Activated CD8-positive, alpha-beta memory T cell treated with anti-CD3 and anti-CD28 coated beads for 1 hour (primary cell): Measurements from ENCODE around the gene COA5.
A peak's percentile ranks its signal among the peaks of the same experiment; 100 is the strongest.

Experiments
- DNase-seq, 2 donors: peaks; one replicate each; pipeline ENCODE4 v3.0.0-alpha.2; 2020; ENCODE audit warnings: low read depth in 1 of 2; ENCODE audit errors: extremely low read depth in 1 of 2

COA5 gene

GRCh38 chr2:98572676-98573075, 35.6 kb downstream of the COA5 start:
- no peak for DNase-seq

GRCh38 chr2:98572211-98572610, 36.1 kb downstream of the COA5 start:
- DNase-seq: no peak

DNA sequence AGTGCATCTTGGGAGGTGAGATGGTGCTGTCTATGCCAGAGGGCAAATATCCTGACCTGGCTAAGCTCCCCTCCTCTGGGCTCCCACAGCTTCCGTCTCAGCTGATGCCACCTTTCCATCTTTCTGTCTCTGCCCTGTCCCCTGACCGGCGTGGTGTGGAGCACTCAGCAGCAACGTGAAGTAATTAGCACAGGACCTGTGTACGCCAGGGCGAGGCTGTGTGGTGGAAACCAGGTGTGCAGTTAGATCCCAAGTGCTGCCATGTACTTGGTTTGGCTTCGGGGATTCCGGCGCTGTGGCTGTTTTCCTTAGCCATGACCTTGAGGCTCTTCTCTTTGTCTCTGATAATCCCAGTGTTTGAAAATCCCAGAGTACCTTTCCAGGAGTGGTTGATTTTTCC, 36.5 kb downstream of the COA5 start:
- DNase-seq: no peak

DNA sequence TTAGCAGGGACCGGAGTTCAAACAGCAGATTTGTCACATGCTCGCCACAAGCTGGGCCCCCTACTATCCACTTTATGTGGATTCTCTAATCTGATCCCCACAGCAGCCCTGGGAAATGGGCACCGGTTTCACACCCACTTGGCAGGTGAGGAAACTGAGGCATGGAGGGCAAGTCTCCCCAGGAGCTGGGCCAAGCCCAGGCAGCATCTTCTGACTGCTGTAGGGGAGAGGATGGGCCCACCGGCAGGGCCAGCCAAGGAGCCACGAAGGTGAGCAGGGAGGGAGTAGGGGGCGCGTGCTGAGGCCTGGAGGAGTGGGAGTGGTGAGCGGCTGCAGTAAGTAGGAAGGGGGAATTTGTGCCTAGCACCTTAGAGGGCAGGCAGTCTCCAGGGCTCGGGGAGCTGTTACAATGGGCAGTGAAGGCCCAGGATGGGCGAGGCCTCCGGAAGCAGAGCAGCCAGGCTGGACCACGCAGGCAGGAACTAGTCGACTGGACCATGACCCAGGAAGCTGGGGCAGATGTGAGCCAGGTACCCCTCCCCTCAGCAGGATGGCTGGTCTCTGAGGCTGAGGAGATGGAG, 37.1 kb downstream of the COA5 start:
- DNase-seq: no peak

DNA sequence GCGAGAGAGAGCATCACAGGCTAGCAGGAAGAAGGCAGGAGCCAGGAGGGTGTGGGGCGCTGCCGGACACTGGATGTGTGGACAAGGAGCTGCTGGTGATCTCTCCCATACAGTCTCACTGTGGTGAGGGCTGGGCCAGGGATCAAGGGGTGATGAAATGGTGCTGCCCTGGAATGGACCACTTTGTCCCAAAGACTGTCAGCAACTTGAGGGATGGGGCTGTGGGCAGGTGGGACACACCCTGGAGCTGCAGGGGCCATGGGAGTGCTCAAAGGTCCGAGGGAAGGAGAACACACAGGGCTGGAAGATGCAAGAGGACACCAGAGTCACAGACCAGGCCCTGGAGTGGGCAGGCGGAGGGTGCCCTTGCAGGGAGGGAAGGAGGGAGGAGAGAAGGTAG, 38.0 kb downstream of the COA5 start:
- DNase-seq: no peak

- DNase-seq: no peak
Observed at GRCh38 chr2:98569915-98570314, 38.4 kb downstream of the COA5 start.

DNA sequence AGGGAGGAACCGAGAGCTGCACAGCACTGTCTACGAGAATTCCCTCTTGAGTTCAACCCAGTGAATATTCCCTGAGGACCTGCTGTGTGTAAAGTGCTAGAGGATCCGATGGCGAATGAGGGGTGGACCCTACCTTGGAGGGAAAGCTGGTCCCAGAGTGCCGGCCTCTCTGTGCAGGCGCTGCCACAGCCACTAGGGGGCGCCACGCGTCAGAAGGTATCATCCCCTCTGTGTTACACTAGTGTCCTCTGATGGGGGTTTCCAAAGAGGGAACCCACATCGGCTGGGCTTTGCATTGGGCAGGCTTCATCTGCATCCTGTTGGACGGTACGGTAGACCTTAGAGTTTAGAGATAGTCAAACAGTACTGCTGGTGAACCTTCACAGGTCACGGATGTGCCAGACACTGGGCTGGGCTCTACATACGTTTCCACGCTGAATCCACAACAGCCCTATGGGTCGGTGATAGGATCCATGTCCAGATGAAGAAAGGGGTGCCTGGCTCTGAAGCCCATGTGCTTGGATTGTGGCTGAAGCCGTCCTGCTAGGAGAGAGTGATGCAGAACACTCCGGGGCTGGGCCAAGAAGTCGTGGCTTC, 39.0 kb downstream of the COA5 start:
- DNase-seq: peak; percentile 50 to 69

GRCh38 chr2:98568161-98568956, 40.0 kb downstream of the COA5 start:
- no peak for DNase-seq

DNA sequence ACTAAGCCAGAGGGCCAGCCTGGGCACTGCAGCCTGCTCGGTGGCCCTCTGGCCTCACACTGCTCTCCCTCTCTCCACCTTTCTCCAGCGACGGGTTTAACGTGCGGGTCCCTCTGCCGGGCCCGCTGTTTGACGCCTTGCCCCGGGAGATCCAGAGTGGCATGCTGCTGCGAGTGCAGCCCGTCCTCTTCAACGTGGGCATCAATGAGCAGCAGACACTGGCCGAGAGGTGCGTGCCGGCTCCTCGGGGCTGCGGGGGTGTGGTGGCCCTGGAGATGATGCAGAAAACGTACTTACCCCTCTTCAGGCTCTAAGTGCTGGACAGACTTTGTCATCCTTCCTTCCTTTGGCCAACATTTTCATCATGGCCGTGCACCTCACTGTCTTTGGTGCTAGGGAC, 42.4 kb downstream of the COA5 start:
- DNase-seq: no peak

DNA sequence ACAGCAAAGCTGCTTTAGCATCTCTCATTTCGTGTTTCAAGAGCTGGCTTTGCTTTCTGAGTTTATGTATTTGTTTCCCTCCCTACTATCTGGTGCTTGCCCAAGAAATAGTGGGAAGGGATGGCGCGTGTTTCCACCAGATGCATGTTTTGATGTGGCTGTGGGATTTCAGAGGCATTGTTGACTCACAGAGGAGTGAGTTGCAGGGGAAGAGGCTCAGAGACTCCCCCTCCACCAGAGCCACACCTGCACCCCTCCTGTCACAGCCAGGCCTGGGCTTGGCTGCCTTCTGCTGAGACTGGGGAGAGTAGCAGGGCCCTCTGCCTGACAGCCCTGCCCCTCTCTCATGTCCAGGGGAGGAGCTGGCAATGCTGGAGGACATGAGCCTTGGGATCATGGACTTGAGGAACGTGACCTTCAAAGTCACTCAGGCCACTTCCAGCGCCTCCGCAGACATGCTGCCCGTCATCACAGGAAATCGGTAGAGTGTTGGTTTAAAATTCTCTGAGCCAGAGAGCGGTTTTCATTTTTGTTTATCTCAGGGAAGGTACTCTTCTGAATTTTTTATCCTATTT, 42.9 kb downstream of the COA5 start:
- DNase-seq: no peak

- DNase-seq: no peak
Observed at GRCh38 chr2:98564541-98565132, 43.7 kb downstream of the COA5 start.

DNA sequence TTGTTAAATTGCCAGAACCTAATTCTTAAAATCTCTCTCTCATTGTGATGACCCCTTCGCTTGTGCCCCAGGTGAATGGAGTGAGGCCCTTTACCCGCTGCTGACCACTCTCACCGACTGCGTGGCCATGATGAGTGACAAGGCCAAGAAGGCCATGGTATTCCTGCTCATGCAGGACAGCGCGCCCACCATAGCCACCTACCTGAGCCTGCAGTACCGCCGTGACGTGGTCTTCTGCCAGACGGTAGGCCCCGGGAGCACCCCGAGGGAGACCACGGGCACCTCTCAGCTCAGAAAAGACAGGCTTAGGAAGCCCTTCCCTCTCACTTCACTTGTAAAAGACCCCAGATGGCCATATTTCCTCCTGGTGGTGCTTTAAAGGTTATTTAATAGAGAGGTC, 44.9 kb downstream of the COA5 start:
- no peak for DNase-seq

DNA sequence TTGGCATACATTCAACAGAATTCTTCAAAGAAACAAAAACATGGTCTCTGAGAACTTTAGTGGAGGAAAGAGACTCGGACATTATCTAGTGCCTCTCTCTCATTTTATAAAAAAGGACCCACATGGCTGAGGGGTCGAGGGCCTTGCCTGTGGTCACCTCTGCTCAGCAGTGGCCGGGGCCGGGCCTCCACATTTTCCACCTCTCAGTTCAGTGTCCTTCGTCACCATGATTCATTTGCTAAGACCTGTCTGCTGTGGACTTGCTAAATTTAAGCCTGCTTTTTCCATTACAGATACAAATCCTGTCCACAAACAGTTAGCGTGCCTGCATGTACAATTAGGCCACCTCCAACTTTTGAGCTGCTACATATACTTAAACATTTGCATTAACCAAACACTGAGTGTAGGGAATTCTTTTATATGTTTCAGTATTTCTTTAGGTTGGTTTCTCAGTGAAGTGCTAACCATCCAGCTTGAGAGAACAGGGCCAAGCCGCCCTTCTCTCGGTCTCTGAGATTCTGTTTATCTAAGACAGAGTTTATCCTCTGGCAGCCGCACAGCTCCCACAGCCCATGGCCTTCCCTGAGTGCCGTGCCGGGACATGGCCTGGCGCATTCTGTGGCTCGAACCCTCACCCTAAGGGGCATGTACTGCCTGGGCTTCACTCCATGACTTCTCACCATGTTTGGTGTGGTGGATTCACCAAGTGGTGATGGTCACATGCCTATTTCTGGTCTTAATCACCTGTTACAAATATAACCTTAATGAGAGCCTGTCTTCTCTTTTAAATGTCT, 46.2 kb downstream of the COA5 start:
- no peak for DNase-seq

DNA sequence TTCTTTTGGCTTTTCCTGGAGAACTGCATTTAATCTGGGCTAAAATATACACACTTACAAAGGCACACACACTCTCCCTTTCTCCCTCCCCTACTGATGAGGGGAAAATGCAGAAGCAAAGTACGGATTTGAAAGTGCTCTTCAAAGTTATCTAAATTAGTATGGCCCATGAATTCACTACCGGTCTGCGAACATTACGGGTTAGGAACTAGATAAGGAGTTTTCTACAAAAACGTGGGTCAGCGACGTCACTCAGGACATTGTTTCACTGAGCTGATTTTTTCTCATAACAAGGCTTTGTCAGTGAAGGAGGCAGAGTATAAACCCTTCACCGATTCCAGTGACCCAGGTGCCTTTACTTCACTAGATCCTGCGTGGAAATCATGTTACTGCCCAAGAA, 47.3 kb downstream of the COA5 start:
- DNase-seq: no peak

DNA sequence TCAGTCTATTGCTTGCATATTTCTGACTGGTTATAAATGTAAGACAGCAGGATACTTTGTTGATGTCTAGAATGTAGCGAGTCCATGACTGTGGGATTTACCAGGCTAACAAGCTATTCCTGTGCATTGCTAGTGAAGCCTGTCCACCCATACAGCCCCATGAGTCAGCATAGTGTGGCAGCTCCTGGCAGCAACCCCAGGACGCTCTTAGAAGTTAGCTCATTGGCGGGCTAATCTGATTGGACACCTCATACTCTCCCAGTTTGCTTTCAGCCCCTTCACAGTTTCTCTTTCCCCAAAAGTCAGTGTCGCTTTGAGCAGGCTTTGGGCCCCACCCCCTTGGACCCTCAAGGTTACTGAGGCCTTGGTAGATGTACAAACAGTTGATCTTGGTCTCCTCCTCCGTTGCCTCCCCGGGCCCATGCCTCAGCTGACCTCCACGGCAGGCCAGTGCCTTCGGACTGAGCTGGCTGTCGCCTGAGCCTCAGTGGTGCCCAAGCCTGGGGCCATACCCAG, 48.0 kb downstream of the COA5 start:
- DNase-seq: no peak

DNA sequence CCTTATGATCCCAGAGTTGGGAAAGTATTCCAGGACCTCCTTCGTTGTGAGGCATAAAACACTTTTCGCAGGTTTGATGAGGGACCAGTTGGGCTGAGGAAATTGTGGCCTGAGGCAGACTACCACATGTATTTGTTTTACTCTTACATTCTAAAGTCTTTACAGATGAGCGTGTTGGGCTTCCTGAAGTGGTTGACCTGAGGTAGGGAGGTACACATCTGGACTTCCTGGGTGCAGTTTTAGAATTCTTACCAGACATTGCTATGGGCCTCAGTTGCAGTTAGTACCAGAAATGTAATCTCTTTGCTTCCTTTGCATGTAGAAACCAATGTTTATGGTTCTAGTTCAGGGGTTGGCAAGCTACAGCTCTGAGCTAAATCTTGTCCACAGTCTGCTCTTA, 48.7 kb downstream of the COA5 start:
- DNase-seq: no peak

- no peak for DNase-seq
Observed at GRCh38 chr2:98558852-98559530, 49.3 kb downstream of the COA5 start.

DNA sequence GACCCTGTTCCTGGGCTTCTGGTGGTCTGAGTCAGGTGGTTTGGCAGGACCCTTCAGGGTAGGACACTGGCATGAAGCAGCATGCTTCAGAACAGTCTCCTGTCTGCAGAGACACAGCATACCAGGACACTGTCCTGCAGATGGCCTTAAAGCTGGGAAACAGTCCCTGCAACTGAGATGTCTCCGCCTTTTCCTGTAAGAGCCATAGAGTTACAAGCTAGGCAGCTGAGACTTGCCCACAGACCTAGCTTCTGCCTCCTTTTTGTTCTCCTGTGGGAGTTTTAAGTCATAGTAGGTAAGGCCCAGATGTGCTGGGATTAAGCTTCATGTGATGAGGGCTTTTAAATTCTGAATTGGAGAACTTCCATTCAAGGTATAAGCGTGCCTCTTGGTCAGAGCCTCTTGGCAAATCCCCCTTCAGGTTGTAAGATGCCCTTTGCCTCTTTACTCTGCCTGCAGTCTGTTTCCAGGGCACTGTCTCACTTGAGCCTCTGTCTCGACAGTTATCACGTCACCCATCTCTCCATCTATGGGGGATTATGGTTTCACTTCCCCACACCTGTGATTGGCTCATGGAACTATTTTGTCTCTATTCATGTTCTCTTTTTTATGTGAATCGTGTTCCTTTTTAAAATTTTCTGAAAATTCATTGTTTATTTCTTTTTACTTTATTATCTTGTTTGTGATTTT, 51.8 kb downstream of the COA5 start:
- no peak for DNase-seq

DNA sequence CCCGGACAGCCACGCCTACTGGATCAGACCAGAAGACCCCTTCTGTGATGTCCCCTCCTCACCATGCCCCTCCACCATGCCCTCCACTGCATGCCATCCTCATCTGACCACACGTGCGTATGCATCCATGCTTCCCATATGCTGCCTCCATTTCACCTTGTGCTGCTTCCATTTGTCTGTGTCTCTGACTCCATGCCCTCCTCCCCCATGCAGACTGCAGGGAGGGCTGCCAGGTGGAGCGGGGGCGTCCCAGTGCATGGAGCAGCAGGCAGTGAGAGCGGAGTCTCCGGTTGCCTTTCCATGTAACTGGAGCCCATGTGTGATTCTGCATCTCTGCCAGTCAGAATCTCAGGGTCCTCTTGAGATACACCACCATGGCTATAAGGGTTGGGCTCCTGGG, 52.6 kb downstream of the COA5 start:
- no peak for DNase-seq
